ENCODE results near the gene MCCC2.
"Not testable (repeated sequence)": the region's sequence is repeated elsewhere in the genome, so short reads cannot be mapped to it uniquely, and the experiment has no call there.

Gene MCCC2

GRCh38 chr5:71597001-71597400 is 9.9 kb downstream of the MCCC2 start:
- DNase-seq (ENCODE audit: low read depth in 2 of 2, low spot score in 1 of 2): no peak

- no peak for DNase-seq (ENCODE audit: low read depth in 2 of 2, low spot score in 1 of 2)
These were observed 13.6 kb downstream of the MCCC2 start for GRCh38 chr5:71600783-71601182.

- DNase-seq (ENCODE audit: low read depth in 2 of 2, low spot score in 1 of 2): peak; percentile 38 to 43
These were observed 14.3 kb downstream of the MCCC2 start for GRCh38 chr5:71601222-71602026.

- not testable (repeated sequence) for DNase-seq (ENCODE audit: low read depth in 2 of 2, low spot score in 1 of 2)
These were observed 22.8 kb downstream of the MCCC2 start for GRCh38 chr5:71609916-71610315.

- no peak for DNase-seq (ENCODE audit: low read depth in 2 of 2, low spot score in 1 of 2)
These were observed 28.7 kb downstream of the MCCC2 start for GRCh38 chr5:71615809-71616208.

GRCh38 chr5:71620630-71621029 is 33.5 kb downstream of the MCCC2 start:
- no peak for DNase-seq (ENCODE audit: low read depth in 2 of 2, low spot score in 1 of 2)

- DNase-seq (ENCODE audit: low read depth in 2 of 2, low spot score in 1 of 2): no peak
These were observed 34.1 kb downstream of the MCCC2 start for GRCh38 chr5:71621268-71621667.

- DNase-seq (ENCODE audit: low read depth in 2 of 2, low spot score in 1 of 2): no peak
These were observed 34.6 kb downstream of the MCCC2 start for GRCh38 chr5:71621741-71622140.

- no peak for DNase-seq (ENCODE audit: low read depth in 2 of 2, low spot score in 1 of 2)
These were observed 36.2 kb downstream of the MCCC2 start for GRCh38 chr5:71623221-71623794.

GRCh38 chr5:71629950-71630349 is 42.8 kb downstream of the MCCC2 start:
- DNase-seq (ENCODE audit: low read depth in 2 of 2, low spot score in 1 of 2): no peak

GRCh38 chr5:71631070-71631469 is 43.9 kb downstream of the MCCC2 start:
- DNase-seq (ENCODE audit: low read depth in 2 of 2, low spot score in 1 of 2): no peak

- no peak for DNase-seq (ENCODE audit: low read depth in 2 of 2, low spot score in 1 of 2)
These were observed 45.0 kb downstream of the MCCC2 start for GRCh38 chr5:71632168-71632567.

GRCh38 chr5:71633255-71634155 is 46.4 kb downstream of the MCCC2 start:
- DNase-seq (ENCODE audit: low read depth in 2 of 2, low spot score in 1 of 2): no peak

- DNase-seq (ENCODE audit: low read depth in 2 of 2, low spot score in 1 of 2): no peak
These were observed 50.0 kb downstream of the MCCC2 start for GRCh38 chr5:71637133-71637532.

GRCh38 chr5:71640408-71640807 is 53.3 kb downstream of the MCCC2 start:
- no peak for DNase-seq (ENCODE audit: low read depth in 2 of 2, low spot score in 1 of 2)

- no peak for DNase-seq (ENCODE audit: low read depth in 2 of 2, low spot score in 1 of 2)
These were observed 57.9 kb downstream of the MCCC2 start for GRCh38 chr5:71645030-71645429.

GRCh38 chr5:71650940-71651339 is 63.8 kb downstream of the MCCC2 start:
- not testable (repeated sequence) for DNase-seq (ENCODE audit: low read depth in 2 of 2, low spot score in 1 of 2)

GRCh38 chr5:71651579-71651978 is 64.4 kb downstream of the MCCC2 start:
- DNase-seq (ENCODE audit: low read depth in 2 of 2, low spot score in 1 of 2): no peak

GRCh38 chr5:71652349-71652748 is 65.2 kb downstream of the MCCC2 start:
- no peak for DNase-seq (ENCODE audit: low read depth in 2 of 2, low spot score in 1 of 2)

GRCh38 chr5:71652803-71653543 is 65.8 kb downstream of the MCCC2 start:
- no peak for DNase-seq (ENCODE audit: low read depth in 2 of 2, low spot score in 1 of 2)

Measured in stimulated activated CD8-positive, alpha-beta memory T cell treated with anti-CD3 and anti-CD28 coated beads, Interleukin-4, amount 100 ng/mL, for 1 hour (primary cell).